Esophagus squamous epithelium (tissue), 5 donors: ENCODE measurements around the gene KRT3. TPM values are rescaled to one million over a fixed set of nuclear protein-coding genes. Genes with fewer than 3 reads are reported as not detected.

Experiments used
- DNase-seq: peaks from one replicate; lab custom pipeline; 2025; lab: John Stamatoyannopoulos, UW
- H3K27ac ChIP-seq, 4 donors: fragments of 200-600 bp; sonication (generic); one replicate each; pipeline ENCODE4 v1.5.1; 2016 to 2019; ENCODE audit warnings: mild to moderate bottlenecking in 1 of 4
- H3K27me3 ChIP-seq, 4 donors: fragments of 200-600 bp; sonication (generic); 1 replicate in 3 of 4; 2 replicates in 1 of 4; pipeline versions ENCODE4 v1.5.1 to v1.6.0; 2017 to 2021; ENCODE audit warnings: antibody characterized with exemption in 1 of 4
- H3K36me3 ChIP-seq, 3 donors: fragments of 200-600 bp; sonication (generic); one replicate each; pipeline ENCODE4 v1.5.1; 2016 to 2019
- H3K4me1 ChIP-seq, 3 donors: fragments of 200-600 bp; sonication (generic); one replicate each; pipeline ENCODE4 v1.5.1; 2017 to 2019
- H3K4me3 ChIP-seq, 4 donors: fragments of 200-600 bp; sonication (generic); 1 replicate in 3 of 4; 2 replicates in 1 of 4; pipeline ENCODE4 v1.5.1; 2016 to 2019; ENCODE audit warnings: mild to moderate bottlenecking in 2 of 4, moderate library complexity in 1 of 4
- H3K9me3 ChIP-seq, 3 donors: fragments of 200-600 bp; sonication (generic); one replicate each; pipeline ENCODE4 v1.5.1; 2016 to 2019
- POLR2A ChIP-seq, 4 donors: fragments of 450-650 bp; IDR thresholded peaks; one replicate each; pipeline ENCODE4 v1.6.1; 2017; ENCODE audit warnings: antibody characterized with exemption in 4 of 4, mild to moderate bottlenecking in 4 of 4, moderate library complexity in 3 of 4
- WGBS, 2 donors: methylation state at CpG; one replicate each; pipeline ENCODE4 v1.1.5; 2018; 5-methylcytosine and 5-hydroxymethylcytosine counted together
- intact Hi-C: fragments of 100-400 bp; cut with DNase I; formaldehyde crosslinking; loops from one replicate; pipeline ENCODE4 v1.15.0; 2022
- small RNA-seq, 4 donors: library from RNA; depleted of rRNA; stranded (forward); fragments of <200 nt; gene quantifications; one replicate each; pipeline ENCODE3, GENCODE V24; 2016
- total RNA-seq, 4 donors: library from RNA; depleted of rRNA; stranded (reverse); fragments of >200 nt; gene quantifications; one replicate each; pipeline ENCODE4 v1.1.0, GENCODE V29; 2016
- TF ChIP-seq, protein P1 (sequence below), 6 experiments: fragments of 450-650 bp in 4 of 6; fragments of 200-600 bp in 2 of 6; sonication (generic) in 2 of 6; IDR thresholded peaks; one replicate each; pipeline ENCODE4 v1.5.1; 2016 to 2019; ENCODE audit warnings: antibody characterized with exemption in 6 of 6, mild to moderate bottlenecking in 4 of 6, moderate library complexity in 4 of 6
- donor health status: DM: yes; HTN: yes; CAD: no.

The KRT3 gene
- total RNA-seq, 4 donors from 2014 or later, result 0.57 to 1.6 (median 0.86) TPM

DNA sequence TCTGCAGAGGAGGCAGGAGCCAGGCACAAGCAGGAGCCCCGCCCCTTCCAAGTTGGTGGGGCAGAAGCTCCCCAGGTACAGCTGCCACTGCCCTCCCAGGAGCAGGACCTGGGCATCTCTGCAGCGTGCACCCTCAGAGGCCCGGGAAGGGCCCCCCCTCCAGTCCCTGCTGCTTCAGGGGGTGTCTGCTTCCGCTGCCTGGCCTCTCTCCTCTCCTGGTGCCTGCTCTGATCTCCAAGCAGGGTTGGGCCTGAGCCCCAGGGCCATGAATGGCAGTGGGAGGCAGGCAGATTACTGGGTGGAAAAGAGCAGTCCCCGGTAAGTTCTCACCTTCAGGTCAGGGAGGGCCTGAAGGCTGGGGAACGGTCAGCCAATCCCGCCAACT lies 53.7 kb downstream of the KRT3 start:
- no peak for DNase-seq
- H3K27me3 ChIP-seq, result peaks cover 0 to 37% (median 0%) of the 10 kb centered on the region in 4 donors
- H3K27ac ChIP-seq, result no peak overlapping the region
- no peaks in the 10 kb centered on the region for H3K4me1 ChIP-seq
- H3K4me3 ChIP-seq, result no peak overlapping the region
- intact Hi-C loops, result no loop called here
- no peaks in the 10 kb centered on the region for H3K36me3 ChIP-seq
- H3K9me3 ChIP-seq, result no peaks in the 10 kb centered on the region
- WGBS, 2 donors, result no CpG with 5 or more reads among the region's 7 CpGs
- TF ChIP-seq, protein P1, sequence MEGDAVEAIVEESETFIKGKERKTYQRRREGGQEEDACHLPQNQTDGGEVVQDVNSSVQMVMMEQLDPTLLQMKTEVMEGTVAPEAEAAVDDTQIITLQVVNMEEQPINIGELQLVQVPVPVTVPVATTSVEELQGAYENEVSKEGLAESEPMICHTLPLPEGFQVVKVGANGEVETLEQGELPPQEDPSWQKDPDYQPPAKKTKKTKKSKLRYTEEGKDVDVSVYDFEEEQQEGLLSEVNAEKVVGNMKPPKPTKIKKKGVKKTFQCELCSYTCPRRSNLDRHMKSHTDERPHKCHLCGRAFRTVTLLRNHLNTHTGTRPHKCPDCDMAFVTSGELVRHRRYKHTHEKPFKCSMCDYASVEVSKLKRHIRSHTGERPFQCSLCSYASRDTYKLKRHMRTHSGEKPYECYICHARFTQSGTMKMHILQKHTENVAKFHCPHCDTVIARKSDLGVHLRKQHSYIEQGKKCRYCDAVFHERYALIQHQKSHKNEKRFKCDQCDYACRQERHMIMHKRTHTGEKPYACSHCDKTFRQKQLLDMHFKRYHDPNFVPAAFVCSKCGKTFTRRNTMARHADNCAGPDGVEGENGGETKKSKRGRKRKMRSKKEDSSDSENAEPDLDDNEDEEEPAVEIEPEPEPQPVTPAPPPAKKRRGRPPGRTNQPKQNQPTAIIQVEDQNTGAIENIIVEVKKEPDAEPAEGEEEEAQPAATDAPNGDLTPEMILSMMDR (IDR thresholded peaks at IDR 0.05), result no peak
- no peak for TF ChIP-seq POLR2A (IDR thresholded peaks at IDR 0.05)

DNA sequence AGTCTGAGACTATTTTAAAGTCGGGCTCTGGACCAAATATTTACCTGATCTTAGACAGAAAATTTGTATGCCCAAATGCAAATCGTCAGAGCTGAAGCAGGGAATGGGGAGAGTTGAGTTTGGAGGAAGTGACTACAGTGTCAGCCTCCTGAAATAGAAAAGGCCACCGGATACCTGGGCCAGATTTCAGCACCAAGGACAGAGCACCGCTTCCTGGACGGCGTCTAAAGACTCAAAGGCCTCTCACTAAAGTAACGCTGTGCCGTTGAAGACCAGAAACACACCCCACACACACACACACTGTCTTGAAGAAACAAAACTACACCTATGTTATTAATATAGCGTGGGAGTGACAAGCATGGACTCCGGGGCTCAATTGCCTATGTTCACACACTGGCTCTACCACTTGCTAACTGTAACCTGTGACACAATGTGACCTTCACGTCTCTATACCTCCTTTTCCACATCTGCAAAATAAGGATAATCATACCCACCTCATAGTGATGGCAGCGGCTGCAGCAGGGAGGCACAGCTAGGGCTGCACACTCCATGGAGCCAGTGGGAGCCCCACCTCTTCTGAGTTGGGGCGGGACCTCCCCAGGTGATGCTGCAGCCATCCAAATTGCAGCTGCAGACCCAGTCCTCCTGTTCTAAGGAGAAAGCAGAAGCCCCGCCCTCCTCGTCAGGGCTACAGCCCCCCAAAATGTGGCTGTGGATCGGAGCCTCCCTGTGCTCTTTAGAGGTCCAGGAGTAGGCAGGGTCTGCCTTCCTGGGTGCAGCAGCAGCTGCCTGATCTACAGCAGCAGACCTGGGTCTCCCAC lies 54.3 kb downstream of the KRT3 start:
- Histone ChIP-seq H3K27me3 (peaks cover 0 to 41% (median 0%) of the 10 kb centered on the region in 4 donors), H3K4me3 (no peak overlapping the region), H3K4me1 (no peaks in the 10 kb centered on the region), H3K9me3 (no peaks in the 10 kb centered on the region), H3K27ac (no peak overlapping the region), H3K36me3 (no peaks in the 10 kb centered on the region)
- DNase-seq, result no peak
- intact Hi-C loops, result no loop called here
- 5 to 14% methylated on average over 11 to 13 of the region's 16 CpGs for WGBS, 2 donors
- TF ChIP-seq, protein P1 (IDR thresholded peaks at IDR 0.05), result no peak
- no peak for TF ChIP-seq POLR2A (IDR thresholded peaks at IDR 0.05)

DNA sequence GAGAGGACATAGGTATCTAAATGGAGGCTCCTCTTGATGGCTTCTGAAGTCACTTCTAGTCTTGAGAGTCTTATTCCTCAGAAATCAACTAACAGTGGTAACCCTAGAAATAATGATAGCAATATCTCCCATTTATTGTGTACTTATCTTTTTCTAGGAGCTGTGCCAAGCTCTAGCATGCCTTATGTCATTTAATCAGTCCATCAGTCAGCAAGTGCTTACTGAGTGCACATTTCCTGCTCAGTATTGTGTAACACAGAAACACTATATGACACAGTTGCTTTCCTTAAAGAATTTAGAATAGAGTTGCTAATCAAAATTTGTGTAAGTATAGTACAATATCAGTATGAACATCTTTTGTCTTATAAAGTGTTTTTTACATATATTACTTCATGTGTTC lies 55.3 kb downstream of the KRT3 start:
- Histone ChIP-seq H3K27ac (no peak overlapping the region), H3K4me3 (no peak overlapping the region), H3K36me3 (no peaks in the 10 kb centered on the region), H3K9me3 (no peaks in the 10 kb centered on the region), H3K4me1 (no peaks in the 10 kb centered on the region), H3K27me3 (peaks cover 0 to 48% (median 0%) of the 10 kb centered on the region in 4 donors)
- no peak for DNase-seq
- TF ChIP-seq POLR2A (IDR thresholded peaks at IDR 0.05), result no peak
- TF ChIP-seq, protein P1 (IDR thresholded peaks at IDR 0.05), result no peak
- intact Hi-C loops, result no loop called here

DNA sequence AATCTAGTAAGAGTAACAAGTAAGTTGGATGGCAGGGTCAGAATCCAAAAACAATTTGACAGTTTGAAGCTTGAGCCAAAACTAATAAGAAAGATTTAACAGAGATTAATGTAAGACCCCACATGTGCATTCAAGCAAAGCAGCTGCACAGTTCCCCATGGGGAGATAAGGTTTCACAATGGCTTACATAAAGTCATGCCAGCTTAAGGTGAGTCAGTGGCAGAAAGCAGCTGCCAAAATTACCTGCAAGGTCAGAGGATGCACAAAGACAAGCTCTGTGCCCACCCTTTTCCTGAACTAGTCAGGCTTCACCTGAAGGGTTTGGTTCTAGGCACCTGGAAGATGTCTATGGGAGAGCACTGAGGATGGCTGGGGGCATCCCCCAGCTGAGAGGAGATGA lies 56.0 kb downstream of the KRT3 start:
- H3K4me1 ChIP-seq, result no peaks in the 10 kb centered on the region

More for the DNA sequence above, 56.0 kb downstream of the KRT3 start:
- Histone ChIP-seq H3K36me3 (no peaks in the 10 kb centered on the region), H3K27me3 (peaks cover 0 to 48% (median 0%) of the 10 kb centered on the region in 4 donors), H3K4me3 (no peak overlapping the region), H3K9me3 (no peaks in the 10 kb centered on the region), H3K27ac (no peak overlapping the region)
- no peak for DNase-seq
- TF ChIP-seq, protein P1 (IDR thresholded peaks at IDR 0.05), result no peak
- TF ChIP-seq POLR2A (IDR thresholded peaks at IDR 0.05), result no peak
- intact Hi-C loops, result no loop called here

Small RNA genes within 50 kb of the gene (small RNA-seq; reads per million reads assigned to genes)
- 0 reads per million in 4 donors for gene AC107016.2

Other genes with a start within 250 kb of the KRT3 start
- not detected for gene KRT71, start 243.0 kb downstream of the KRT3 start, total RNA-seq
- gene KRT74, start 222.3 kb downstream of the KRT3 start, total RNA-seq, result 1 to 10 TPM in 1 of 4 donors, under 1 TPM in 1, not detected in 2; 0.19 to 6.7 TPM
- not detected for gene KRT72, start 194.7 kb downstream of the KRT3 start, total RNA-seq
- gene KRT73, start 177.6 kb downstream of the KRT3 start, total RNA-seq, result under 1 TPM in 1 of 4 donors, not detected in 3; 0.15 TPM
- gene KRT2, start 143.9 kb downstream of the KRT3 start, total RNA-seq, result under 1 TPM in 2 of 4 donors, not detected in 2; 0.95 to 0.99 TPM
- gene KRT1, start 115.7 kb downstream of the KRT3 start, total RNA-seq, result 10 to 100 TPM in 1 of 4 donors, 1 to 10 TPM in 2, under 1 TPM in 1; 0.19 to 43.7 (median 2.4) TPM
- gene KRT77, start 92.6 kb downstream of the KRT3 start, total RNA-seq, result not detected
- not detected for gene KRT76, start 18.8 kb downstream of the KRT3 start, total RNA-seq
- over 10,000 TPM in 2 of 4 donors, 1,000 to 10,000 TPM in 2; 3,147 to 27,876 (median 8,563) TPM for gene KRT4, start 18.0 kb upstream of the KRT3 start, total RNA-seq
- 1 to 10 TPM in 1 of 4 donors, not detected in 3; 1.8 TPM for gene KRT79, start 38.2 kb upstream of the KRT3 start, total RNA-seq
- gene KRT78, start 52.9 kb upstream of the KRT3 start, total RNA-seq, result 100 to 1,000 TPM; 194 to 481 (median 307) TPM
- gene KRT8, start 109.0 kb upstream of the KRT3 start, total RNA-seq, result 10 to 100 TPM; 27.2 to 50.2 (median 38.2) TPM
- gene KRT18, start 153.0 kb upstream of the KRT3 start, total RNA-seq, result 100 to 1,000 TPM; 141 to 169 (median 153) TPM
- 100 to 1,000 TPM; 225 to 571 (median 372) TPM for gene EIF4B, start 210.3 kb upstream of the KRT3 start, total RNA-seq